Naive thymus-derived CD4-positive, alpha-beta T cell (primary cell): ENCODE results near the gene ALX3. TPM values are rescaled to one million over a fixed set of nuclear protein-coding genes. Genes with fewer than 3 reads are reported as not detected.
A peak's percentile ranks its signal among the peaks of the same experiment; 100 is the strongest.

Experiments used
- ATAC-seq: fragments of 150-1000 bp; cut with Tn5 transposase; 2 replicates; pipeline ENCODE4 v1.10.0; 2021; ENCODE audit warnings: mild to moderate bottlenecking, moderate library complexity
- CTCF ChIA-PET: fragments of 350-600 bp; sonication (Branson Sonifier 250); formaldehyde crosslinking; loops from one replicate; lab custom pipeline; 2021; ENCODE audit warnings: antibody characterized with exemption; lab: Charles Lee
- POLR2A ChIA-PET: fragments of 350-600 bp; sonication (Branson Sonifier 250); formaldehyde crosslinking; loops from one replicate; lab custom pipeline; 2021; ENCODE audit warnings: antibody characterized with exemption, inconsistent platforms; lab: Charles Lee
- DNase-seq, 9 donors: peaks; one replicate each; pipeline versions ENCODE4 v3.0.0 to v3.0.0-alpha.2; 2020 to 2022; ENCODE audit warnings: mixed read lengths in 1 of 9
- H3K27ac ChIP-seq: one replicate; pipeline ENCODE4 v1.7.0; 2013; ENCODE audit warnings: mild to moderate bottlenecking, low read depth, low read length, moderate library complexity
- H3K27me3 ChIP-seq, 2 donors: one replicate each; pipeline ENCODE4 v1.7.0; 2013; ENCODE audit warnings: low read length in 2 of 2, mild to moderate bottlenecking in 2 of 2, moderate library complexity in 2 of 2; ENCODE audit not compliant: control insufficient read depth in 2 of 2, insufficient read depth in 2 of 2
- H3K36me3 ChIP-seq, 3 experiments: 1 replicate in 2 of 3; 2 replicates in 1 of 3; pipeline ENCODE4 v1.7.0; 2013; ENCODE audit warnings: low read length in 3 of 3, mild to moderate bottlenecking in 3 of 3, moderate library complexity in 1 of 3; ENCODE audit not compliant: insufficient read depth in 3 of 3, control insufficient read depth in 2 of 3
- H3K4me1 ChIP-seq, 2 donors: one replicate each; pipeline ENCODE4 v1.7.0; 2013; ENCODE audit warnings: low read length in 2 of 2, mild to moderate bottlenecking in 2 of 2, moderate library complexity in 1 of 2; ENCODE audit not compliant: control insufficient read depth in 2 of 2, insufficient read depth in 2 of 2
- H3K4me3 ChIP-seq: 2 replicates; pipeline ENCODE4 v1.7.0; 2013; ENCODE audit warnings: mild to moderate bottlenecking, low read length
- H3K9me3 ChIP-seq, 3 experiments: 1 replicate in 2 of 3; 2 replicates in 1 of 3; pipeline ENCODE4 v1.7.0; 2013; ENCODE audit warnings: low read length in 3 of 3; ENCODE audit not compliant: control insufficient read depth in 2 of 3
- H3K27ac Mint-ChIP-seq, 9 donors: one replicate each; pipeline ENCODE4 v1.8.0; 2020 to 2022; ENCODE audit warnings: mixed read lengths in 9 of 9, mild to moderate bottlenecking in 8 of 9, moderate library complexity in 5 of 9, inconsistent platforms in 2 of 9
- H3K27me3 Mint-ChIP-seq, 5 donors: one replicate each; pipeline ENCODE4 v1.8.0; 2021 to 2022; ENCODE audit warnings: mixed read lengths in 5 of 5, mild to moderate bottlenecking in 1 of 5
- H3K36me3 Mint-ChIP-seq, 5 donors: one replicate each; pipeline ENCODE4 v1.8.0; 2020 to 2022; ENCODE audit warnings: mixed read lengths in 5 of 5, mild to moderate bottlenecking in 3 of 5, inconsistent platforms in 1 of 5
- H3K4me1 Mint-ChIP-seq, 7 donors: one replicate each; pipeline ENCODE4 v1.8.0; 2020 to 2022; ENCODE audit warnings: mixed read lengths in 7 of 7, mild to moderate bottlenecking in 3 of 7, inconsistent platforms in 1 of 7
- H3K4me3 Mint-ChIP-seq, 10 donors: one replicate each; pipeline ENCODE4 v1.8.0; 2020 to 2022; ENCODE audit warnings: mild to moderate bottlenecking in 10 of 10, mixed read lengths in 10 of 10, moderate library complexity in 6 of 10, inconsistent platforms in 2 of 10
- H3K9me3 Mint-ChIP-seq, 11 donors: one replicate each; pipeline ENCODE4 v1.8.0; 2020 to 2022; ENCODE audit warnings: mixed read lengths in 11 of 11, mild to moderate bottlenecking in 4 of 11, inconsistent platforms in 1 of 11, moderate library complexity in 1 of 11
- intact Hi-C, 2 donors: fragments of 100-400 bp; cut with micrococcal nuclease; formaldehyde crosslinking; loops; one replicate each; pipeline ENCODE4 v1.15.1; 2023
- polyA plus RNA-seq, 2 donors: library from polyadenylated mRNA; unstranded; fragments of 300-500 nt; fragmentation: Illumina TruSeq; gene quantifications; one replicate each; pipeline ENCODE4 v1.2.3, GENCODE V29; 2021
- total RNA-seq, 6 experiments: library from RNA in 5 of 6; stranded (reverse) in 5 of 6; gene quantifications; 1 replicate in 5 of 6; 2 replicates in 1 of 6; pipeline ENCODE4 v1.2.3 and lab custom pipeline; 2021 to 2026

ALX3 gene
- total and polyA plus RNA-seq, 7 experiments from 2014 or later: not detected

DNA sequence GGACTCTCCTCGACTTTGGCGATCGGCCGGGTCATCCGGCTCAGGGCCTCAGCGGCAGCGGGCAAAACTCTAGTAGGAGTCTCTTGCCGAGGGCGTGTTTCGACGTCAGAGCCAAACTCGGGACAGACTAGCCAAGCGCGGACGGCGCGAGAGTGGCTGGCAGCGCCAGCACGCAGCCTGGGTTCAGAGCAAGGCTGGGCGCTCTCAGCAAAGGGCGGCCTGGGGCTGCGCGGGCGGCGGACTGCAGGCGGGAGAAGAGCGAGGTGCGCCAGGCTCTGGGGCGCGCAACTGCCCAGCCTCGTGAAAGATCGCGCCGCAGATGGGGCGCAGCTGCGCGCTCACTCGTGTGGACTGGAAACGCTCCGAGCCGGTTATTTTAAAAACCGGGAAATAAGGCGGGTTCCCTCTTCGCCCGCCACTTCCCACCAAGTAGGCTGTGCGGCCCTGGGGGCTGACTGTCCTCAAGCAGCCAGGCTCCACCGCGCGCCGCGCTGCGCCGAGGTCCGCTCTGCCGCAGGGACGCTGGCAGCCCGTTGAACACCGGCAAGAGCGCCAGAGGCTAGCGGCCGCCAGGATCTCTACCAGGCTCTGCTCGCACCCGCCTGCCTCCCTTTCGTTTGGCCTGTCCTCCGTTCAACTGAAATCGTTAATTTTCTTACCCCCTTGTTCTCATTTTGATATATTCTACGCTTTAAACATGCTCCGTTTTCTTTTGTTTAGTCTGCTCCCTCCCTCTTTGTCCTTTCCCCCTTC lies 2.4 kb downstream of the ALX3 start:
- Mint-ChIP-seq H3K36me3 (peaks cover 0 to 4% (median 0%) of the 10 kb centered on the region in 5 donors), H3K27ac (peak overlapping the region in 1 of 9 donors; percentile 62), H3K4me1 (peaks cover 6 to 19% (median 8%) of the 10 kb centered on the region in 7 donors), H3K9me3 (peaks cover 0 to 4% (median 0%) of the 10 kb centered on the region in 11 donors), H3K27me3 (peaks cover 40 to 70% (median 49%) of the 10 kb centered on the region in 5 donors), H3K4me3 (peak overlapping the region; percentile 43 to 87 (median 66))
- H3K4me3 ChIP-seq: peak overlapping the region; percentile 30
- ChIA-PET CTCF (no interaction called here), POLR2A (no interaction called here)
- ATAC-seq: no peak
- H3K9me3 ChIP-seq: no peaks in the 10 kb centered on the region
- no peaks in the 10 kb centered on the region for H3K36me3 ChIP-seq
- DNase-seq: peak in 3 of 9 donors; percentile 4 to 30 (median 5)
- peaks cover 0 to 17% of the 10 kb centered on the region in 2 donors for H3K4me1 ChIP-seq
- no peak overlapping the region for H3K27ac ChIP-seq
- H3K27me3 ChIP-seq: peaks cover 5 to 15% of the 10 kb centered on the region in 2 donors
- intact Hi-C loops: no loop called here

DNA sequence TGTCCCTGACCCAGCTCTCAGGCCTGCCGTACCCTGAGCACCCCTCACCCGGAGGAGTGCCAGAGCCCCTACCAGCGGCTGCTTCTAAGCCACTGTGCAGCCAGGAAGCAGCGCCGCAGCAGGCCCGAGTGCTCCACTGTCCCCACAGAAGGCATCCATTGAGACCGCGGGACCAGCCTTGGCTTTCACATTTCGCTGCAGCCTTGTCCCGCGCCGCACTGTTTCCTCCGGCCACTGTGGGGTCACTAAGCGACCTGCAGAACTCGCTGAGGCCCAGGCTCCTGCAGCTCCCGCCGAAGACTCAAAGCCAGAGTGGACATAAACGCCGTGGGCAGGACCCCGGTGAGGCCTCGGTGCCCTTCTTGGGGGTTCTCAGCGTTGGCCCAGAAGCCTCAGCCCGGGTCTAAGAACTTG lies 3.0 kb downstream of the ALX3 start:
- peaks cover 5 to 15% of the 10 kb centered on the region in 2 donors for H3K27me3 ChIP-seq

DNA sequence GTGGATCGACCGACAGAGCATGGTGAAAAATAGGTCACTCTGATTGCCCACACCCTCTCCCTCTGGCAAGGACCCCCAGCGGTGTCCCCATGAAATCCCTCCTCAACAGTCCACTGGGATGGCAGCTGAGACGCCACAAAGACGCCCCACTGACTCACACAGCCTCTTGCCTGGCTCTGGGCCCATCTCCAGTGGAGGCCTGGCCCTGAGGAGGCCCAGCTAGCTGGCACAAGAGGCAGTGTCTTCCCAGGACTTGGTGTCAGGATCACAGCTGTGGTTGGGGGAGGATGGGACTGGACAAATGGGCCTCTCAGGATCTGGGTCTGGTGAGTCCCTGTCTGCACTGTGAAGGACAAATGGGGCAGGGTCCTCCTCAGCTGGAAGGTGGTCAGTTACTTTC lies 4.6 kb downstream of the ALX3 start:
- Mint-ChIP-seq H3K9me3 (peaks cover 0 to 4% (median 0%) of the 10 kb centered on the region in 11 donors), H3K4me3 (no peak overlapping the region), H3K36me3 (peaks cover 0 to 6% (median 3%) of the 10 kb centered on the region in 5 donors), H3K27me3 (peaks cover 19 to 48% (median 29%) of the 10 kb centered on the region in 5 donors), H3K27ac (no peak overlapping the region), H3K4me1 (peaks cover 6 to 19% (median 8%) of the 10 kb centered on the region in 7 donors)
- no peak for DNase-seq
- no peak overlapping the region for H3K27ac ChIP-seq
- no peak for ATAC-seq
- H3K4me3 ChIP-seq: no peak overlapping the region
- intact Hi-C loops: no loop called here
- H3K36me3 ChIP-seq: peaks cover 0 to 5% (median 0%) of the 10 kb centered on the region in 3 experiments
- POLR2A ChIA-PET: interaction anchor here (0.8 kb wide), 1 partner anchor 31 kb away, joined by 3 read pairs; the partner anchor contains the start of gene STRIP1
- peaks cover 3 to 15% of the 10 kb centered on the region in 2 donors for H3K27me3 ChIP-seq
- CTCF ChIA-PET: interaction anchor here (0.7 kb wide), 1 partner anchor 40 kb away, joined by 3 read pairs; no protein-coding TSS in a partner anchor
- H3K4me1 ChIP-seq: peaks cover 0 to 17% of the 10 kb centered on the region in 2 donors
- H3K9me3 ChIP-seq: no peaks in the 10 kb centered on the region

More for the DNA sequence above, 3.0 kb downstream of the ALX3 start:
- intact Hi-C loops: no loop called here
- H3K27me3 Mint-ChIP-seq: peaks cover 35 to 65% (median 43%) of the 10 kb centered on the region in 5 donors
- Histone ChIP-seq H3K4me3 (no peak overlapping the region), H3K4me1 (peaks cover 0 to 17% of the 10 kb centered on the region in 2 donors), H3K27ac (no peak overlapping the region), H3K36me3 (peaks cover 0 to 4% (median 0%) of the 10 kb centered on the region in 3 experiments), H3K9me3 (no peaks in the 10 kb centered on the region)
- CTCF ChIA-PET: no interaction called here
- POLR2A ChIA-PET: no interaction called here
- H3K4me3 Mint-ChIP-seq: peak overlapping the region in 4 of 10 donors; percentile 36 to 87 (median 60)
- DNase-seq (no peak), ATAC-seq (no peak)
- no peak overlapping the region for H3K27ac Mint-ChIP-seq
- peaks cover 0 to 4% (median 0%) of the 10 kb centered on the region in 11 donors for H3K9me3 Mint-ChIP-seq
- peaks cover 6 to 19% (median 8%) of the 10 kb centered on the region in 7 donors for H3K4me1 Mint-ChIP-seq
- peaks cover 0 to 4% (median 0%) of the 10 kb centered on the region in 5 donors for H3K36me3 Mint-ChIP-seq

DNA sequence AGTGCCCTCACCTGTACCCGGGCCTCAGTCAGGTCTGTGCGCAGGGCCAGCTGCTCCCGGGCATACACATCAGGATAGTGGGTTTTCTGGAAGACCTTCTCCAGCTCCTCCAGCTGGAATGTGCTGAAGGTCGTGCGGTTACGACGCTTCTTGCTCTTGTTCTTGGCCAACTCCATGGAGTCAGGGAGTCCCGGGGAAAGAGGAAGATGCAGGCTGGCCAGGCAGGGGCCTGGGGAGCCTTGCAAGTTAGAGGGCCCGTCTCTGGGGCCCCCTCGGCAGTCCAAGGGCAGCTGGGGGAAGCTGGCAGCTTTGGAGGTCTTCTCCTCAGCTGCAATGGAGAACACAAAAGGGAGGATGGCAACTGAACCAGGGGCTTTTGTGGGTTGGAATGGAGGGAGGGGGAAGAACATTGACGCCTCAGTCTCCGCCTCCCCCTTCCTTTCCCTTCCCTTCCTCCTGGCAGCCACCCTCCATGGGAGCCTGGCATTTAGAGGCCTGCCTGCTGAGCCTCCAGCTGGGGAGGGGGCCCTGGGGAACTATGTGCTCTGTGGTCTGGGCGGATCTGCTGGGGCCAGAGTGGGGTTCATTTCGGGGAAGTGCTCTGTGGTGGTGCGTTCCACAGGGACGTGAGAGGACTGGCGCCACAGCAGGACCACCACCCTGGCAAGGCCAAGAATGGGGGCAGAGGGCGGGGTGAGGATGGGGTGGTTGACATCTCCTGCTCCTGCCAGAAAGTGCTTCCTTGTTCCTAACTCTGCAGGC lies 5.7 kb downstream of the ALX3 start:
- H3K9me3 ChIP-seq: no peaks in the 10 kb centered on the region
- H3K9me3 Mint-ChIP-seq: peaks cover 0 to 4% (median 0%) of the 10 kb centered on the region in 11 donors
- DNase-seq (no peak), ATAC-seq (no peak)
- peaks cover 6 to 16% (median 8%) of the 10 kb centered on the region in 7 donors for H3K4me1 Mint-ChIP-seq
- CTCF ChIA-PET: no interaction called here
- H3K27me3 ChIP-seq: peaks cover 2 to 15% of the 10 kb centered on the region in 2 donors
- H3K4me3 ChIP-seq: no peak overlapping the region
- peaks cover 0 to 5% (median 0%) of the 10 kb centered on the region in 3 experiments for H3K36me3 ChIP-seq
- no peak overlapping the region for H3K27ac ChIP-seq
- POLR2A ChIA-PET: no interaction called here
- H3K4me3 Mint-ChIP-seq: no peak overlapping the region
- H3K27me3 Mint-ChIP-seq: peaks cover 18 to 43% (median 25%) of the 10 kb centered on the region in 5 donors
- H3K36me3 Mint-ChIP-seq: peaks cover 0 to 9% (median 4%) of the 10 kb centered on the region in 5 donors
- H3K4me1 ChIP-seq: peaks cover 0 to 16% of the 10 kb centered on the region in 2 donors
- intact Hi-C loops: no loop called here
- H3K27ac Mint-ChIP-seq: no peak overlapping the region

DNA sequence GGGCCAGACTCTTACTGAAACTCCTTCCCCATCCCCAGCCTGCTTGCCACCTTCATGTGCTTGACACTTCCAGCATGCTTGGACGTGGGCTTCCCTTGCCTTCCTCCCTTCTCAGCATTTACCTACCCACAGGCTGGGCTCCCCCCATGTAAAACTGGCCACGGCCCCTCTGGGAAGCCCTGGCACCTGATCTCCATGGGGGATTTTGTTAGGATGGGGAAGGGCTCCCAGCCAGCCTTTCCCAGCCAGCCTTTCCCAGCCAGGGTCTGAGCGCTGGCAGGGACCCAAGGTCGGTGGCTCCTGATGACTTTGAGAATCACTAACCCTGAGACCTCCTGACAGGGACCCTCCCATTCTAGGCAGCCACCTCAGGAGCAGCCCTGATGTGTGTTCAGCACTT lies 6.7 kb downstream of the ALX3 start:
- Histone ChIP-seq H3K36me3 (peaks cover 0 to 7% (median 2%) of the 10 kb centered on the region in 3 experiments), H3K9me3 (no peaks in the 10 kb centered on the region), H3K27me3 (peaks cover 0 to 15% of the 10 kb centered on the region in 2 donors), H3K4me1 (peaks cover 0 to 7% of the 10 kb centered on the region in 2 donors), H3K27ac (no peak overlapping the region), H3K4me3 (no peak overlapping the region)
- peaks cover 18 to 33% (median 25%) of the 10 kb centered on the region in 5 donors for H3K27me3 Mint-ChIP-seq
- peaks cover 6 to 12% (median 6%) of the 10 kb centered on the region in 7 donors for H3K4me1 Mint-ChIP-seq
- intact Hi-C loops: no loop called here
- peaks cover 0 to 4% (median 0%) of the 10 kb centered on the region in 11 donors for H3K9me3 Mint-ChIP-seq
- ChIA-PET POLR2A (no interaction called here), CTCF (interaction anchor here (2.0 kb wide), 1 partner anchor 9 kb away, joined by 5 read pairs; no protein-coding TSS in a partner anchor)
- no peak overlapping the region for H3K4me3 Mint-ChIP-seq
- ATAC-seq (no peak), DNase-seq (no peak)
- peaks cover 0 to 9% (median 4%) of the 10 kb centered on the region in 5 donors for H3K36me3 Mint-ChIP-seq
- peak overlapping the region in 1 of 9 donors; percentile 75 for H3K27ac Mint-ChIP-seq

DNA sequence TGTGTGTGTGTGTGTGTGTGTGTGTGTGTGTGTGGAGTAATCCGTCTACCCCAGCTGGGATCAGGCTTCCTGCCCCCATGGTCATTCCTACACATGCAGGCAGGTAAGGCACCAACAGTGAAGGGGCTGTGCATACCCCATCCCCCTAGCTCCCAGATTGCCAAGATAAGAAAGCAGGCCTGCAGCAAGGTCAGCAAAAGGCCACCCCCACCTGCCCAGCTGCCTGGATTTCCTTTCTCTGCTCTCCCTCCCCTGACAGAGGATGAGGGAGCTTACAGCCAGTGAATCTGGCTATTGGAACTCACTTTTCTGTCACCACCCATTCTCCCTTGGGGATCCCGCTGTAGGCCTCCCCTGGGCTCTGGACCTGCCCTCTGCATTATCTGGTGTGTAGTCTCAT lies 7.9 kb downstream of the ALX3 start:
- Mint-ChIP-seq H3K4me3 (no peak overlapping the region), H3K4me1 (peaks cover 0 to 6% (median 0%) of the 10 kb centered on the region in 7 donors), H3K36me3 (peaks cover 0 to 10% (median 4%) of the 10 kb centered on the region in 5 donors), H3K27ac (no peak overlapping the region), H3K9me3 (no peaks in the 10 kb centered on the region), H3K27me3 (peaks cover 11 to 21% (median 15%) of the 10 kb centered on the region in 5 donors)
- no peak for ATAC-seq
- peaks cover 0 to 18% (median 6%) of the 10 kb centered on the region in 3 experiments for H3K36me3 ChIP-seq
- no peak for DNase-seq
- H3K4me3 ChIP-seq: no peak overlapping the region
- peaks cover 0 to 8% of the 10 kb centered on the region in 2 donors for H3K27me3 ChIP-seq
- H3K9me3 ChIP-seq: no peaks in the 10 kb centered on the region
- intact Hi-C loops: no loop called here
- ChIA-PET POLR2A (interaction anchor here (1.0 kb wide), 1 partner anchor 28 kb away, joined by 4 read pairs; the partner anchor contains the start of gene STRIP1), CTCF (interaction anchor here (2.0 kb wide), 1 partner anchor 8 kb away, joined by 5 read pairs; no protein-coding TSS in a partner anchor)
- H3K4me1 ChIP-seq: no peaks in the 10 kb centered on the region
- H3K27ac ChIP-seq: no peak overlapping the region
